Trophoblast cell (in vitro differentiated cells and primary cell): ENCODE data around the gene SFSWAP.

Experiments used
- DNase-seq, 2 donors: peaks; one replicate each; pipeline ENCODE4 v3.0.0-alpha.2; 2016
- H2AFZ ChIP-seq: 2 replicates; pipeline ENCODE4 v1.6.1; 2013; ENCODE audit warnings: low read length, moderate library complexity, mild to moderate bottlenecking; ENCODE audit not compliant: insufficient read depth, poor library complexity
- H2AK5ac ChIP-seq: 2 replicates; pipeline ENCODE4 v1.6.1; 2013; ENCODE audit warnings: mild to moderate bottlenecking, low read length
- H2BK120ac ChIP-seq: 2 replicates; pipeline ENCODE4 v1.6.1; 2013; ENCODE audit warnings: low read length, mild to moderate bottlenecking, moderate library complexity; ENCODE audit not compliant: insufficient read depth, poor library complexity
- H2BK12ac ChIP-seq: 2 replicates; pipeline ENCODE4 v1.6.1; 2013; ENCODE audit warnings: mild to moderate bottlenecking, low read length, moderate library complexity
- H2BK5ac ChIP-seq: 2 replicates; pipeline ENCODE4 v1.6.1; 2013; ENCODE audit warnings: low read length, low read depth, moderate library complexity, mild to moderate bottlenecking; ENCODE audit not compliant: poor library complexity
- H3K14ac ChIP-seq: 2 replicates; pipeline ENCODE4 v1.6.1; 2013; ENCODE audit warnings: mild to moderate bottlenecking, low read length
- H3K18ac ChIP-seq: 2 replicates; pipeline ENCODE4 v1.6.1; 2013; ENCODE audit warnings: mild to moderate bottlenecking, low read length
- H3K23ac ChIP-seq: 2 replicates; pipeline ENCODE4 v1.6.1; 2013; ENCODE audit warnings: low read length
- H3K27ac ChIP-seq: 2 replicates; pipeline ENCODE4 v1.5.1; 2013; ENCODE audit warnings: low read depth, mild to moderate bottlenecking, inconsistent platforms, low read length, moderate library complexity
- H3K27me3 ChIP-seq: 2 replicates; pipeline ENCODE4 v1.6.1; 2013; ENCODE audit warnings: inconsistent platforms, mild to moderate bottlenecking, low read length, moderate library complexity; ENCODE audit not compliant: insufficient read depth
- H3K36me3 ChIP-seq, 2 experiments: 1 replicate in 1 of 2; 2 replicates in 1 of 2; pipeline ENCODE4 v1.6.1; 2013; ENCODE audit warnings: low read length in 2 of 2, mild to moderate bottlenecking in 2 of 2, moderate library complexity in 1 of 2; ENCODE audit not compliant: insufficient read depth in 2 of 2, control insufficient read depth in 1 of 2
- H3K4ac ChIP-seq: 2 replicates; pipeline ENCODE4 v1.6.1; 2013; ENCODE audit warnings: low read depth, mild to moderate bottlenecking, low read length, moderate library complexity
- H3K4me1 ChIP-seq, 2 experiments: 1 replicate in 1 of 2; 2 replicates in 1 of 2; pipeline ENCODE4 v1.6.1; 2013; ENCODE audit warnings: low read length in 2 of 2, mild to moderate bottlenecking in 2 of 2, moderate library complexity in 1 of 2; ENCODE audit not compliant: insufficient read depth in 2 of 2, control insufficient read depth in 1 of 2
- H3K4me2 ChIP-seq: 2 replicates; pipeline ENCODE4 v1.6.1; 2013; ENCODE audit warnings: inconsistent platforms, mild to moderate bottlenecking, low read length, moderate library complexity
- H3K4me3 ChIP-seq: 2 replicates; pipeline ENCODE4 v1.5.1; 2013; ENCODE audit warnings: mild to moderate bottlenecking, low read depth, low read length, inconsistent platforms
- H3K79me1 ChIP-seq: one replicate; pipeline ENCODE4 v1.6.1; 2013; ENCODE audit warnings: low read length
- H3K79me2 ChIP-seq: 2 replicates; pipeline ENCODE4 v1.6.1; 2013; ENCODE audit warnings: low read length, mild to moderate bottlenecking; ENCODE audit not compliant: control insufficient read depth, insufficient read depth, poor library complexity
- H3K9ac ChIP-seq: 2 replicates; pipeline ENCODE4 v1.6.1; 2013; ENCODE audit warnings: mild to moderate bottlenecking, low read length
- H3K9me3 ChIP-seq: 2 replicates; pipeline ENCODE4 v1.6.1; 2013; ENCODE audit warnings: low read depth, mild to moderate bottlenecking, control low read depth, inconsistent platforms, low read length; ENCODE audit not compliant: insufficient read depth
- H4K12ac ChIP-seq: 2 replicates; pipeline ENCODE4 v1.6.1; 2013; ENCODE audit warnings: low read depth, mild to moderate bottlenecking, low read length, moderate library complexity
- H4K8ac ChIP-seq: 2 replicates; pipeline ENCODE4 v1.6.1; 2013; ENCODE audit warnings: low read depth, mild to moderate bottlenecking, low read length, moderate library complexity
- H4K91ac ChIP-seq: one replicate; pipeline ENCODE4 v1.6.1; 2013; ENCODE audit warnings: low read depth, mild to moderate bottlenecking, low read length, moderate library complexity
- WGBS: extraction: QIAGEN DNeasy Blood & Tissue Kit; methylation state at CpG from one replicate; pipeline ENCODE4 v1.1.7; 2013; ENCODE audit warnings: missing lambda C conversion rate; ENCODE audit not compliant: insufficient read length, insufficient coverage; ENCODE audit errors: extremely low coverage; 5-methylcytosine and 5-hydroxymethylcytosine counted together

SFSWAP gene

DNA sequence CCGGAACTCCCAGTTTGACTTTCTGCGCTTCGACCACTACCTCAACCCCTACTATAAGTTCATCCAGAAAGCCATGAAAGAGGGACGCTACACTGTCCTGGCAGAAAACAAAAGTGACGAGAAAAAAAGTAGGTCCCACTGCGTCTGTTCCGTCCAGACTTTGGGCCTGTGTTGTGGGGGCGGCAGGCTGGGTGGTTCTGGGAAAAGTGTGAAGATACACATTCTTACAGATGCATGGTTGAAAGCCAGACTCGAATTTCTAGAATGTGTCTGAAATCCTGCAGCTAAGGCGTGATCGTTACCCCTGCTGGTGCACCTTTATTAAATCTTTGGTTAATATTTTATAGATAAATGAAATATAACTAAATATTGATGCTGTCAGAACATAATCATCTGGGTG is 14.6 kb downstream of the SFSWAP start:
- no peak overlapping the region for H3K23ac ChIP-seq
- H3K4me3 ChIP-seq: no peak overlapping the region
- H3K4me1 ChIP-seq: no peaks in the 10 kb centered on the region
- H3K9me3 ChIP-seq: no peaks in the 10 kb centered on the region
- H3K14ac ChIP-seq: no peak overlapping the region
- no peak overlapping the region for H3K4me2 ChIP-seq
- H4K91ac ChIP-seq: no peak overlapping the region
- no CpG with 5 or more reads among the region's 11 CpGs for whole genome bisulfite sequencing
- no peak overlapping the region for H4K12ac ChIP-seq
- no peaks in the 10 kb centered on the region for H3K79me2 ChIP-seq
- no peak overlapping the region for H2BK5ac ChIP-seq
- no peak overlapping the region for H3K9ac ChIP-seq
- no peak overlapping the region for H2BK120ac ChIP-seq
- no peak overlapping the region for H4K8ac ChIP-seq
- no peak overlapping the region for H3K4ac ChIP-seq
- peaks cover 35 to 58% of the 10 kb centered on the region in 2 experiments for H3K36me3 ChIP-seq
- no peak for DNase-seq
- no peaks in the 10 kb centered on the region for H3K27me3 ChIP-seq
- no peak overlapping the region for H2AFZ ChIP-seq
- no peak overlapping the region for H2AK5ac ChIP-seq
- no peak overlapping the region for H2BK12ac ChIP-seq
- H3K27ac ChIP-seq: no peak overlapping the region
- no peak overlapping the region for H3K18ac ChIP-seq
- H3K79me1 ChIP-seq: no peaks in the 10 kb centered on the region

- Histone ChIP-seq H2BK12ac (no peak overlapping the region), H4K91ac (no peak overlapping the region), H3K18ac (no peak overlapping the region), H3K36me3 (peaks cover 54 to 69% of the 10 kb centered on the region in 2 experiments), H3K4me1 (no peaks in the 10 kb centered on the region), H3K79me2 (no peaks in the 10 kb centered on the region), H3K27me3 (no peaks in the 10 kb centered on the region), H3K79me1 (no peaks in the 10 kb centered on the region), H2AK5ac (no peak overlapping the region), H2AFZ (no peak overlapping the region), H2BK120ac (no peak overlapping the region), H3K9me3 (peaks cover 1% of the 10 kb centered on the region), H4K12ac (no peak overlapping the region), H3K9ac (no peak overlapping the region), H3K27ac (no peak overlapping the region), H3K14ac (no peak overlapping the region), H2BK5ac (no peak overlapping the region), H3K4me2 (no peak overlapping the region), H3K23ac (no peak overlapping the region), H3K4ac (no peak overlapping the region), H4K8ac (no peak overlapping the region), H3K4me3 (no peak overlapping the region)
- DNase-seq: no peak
- no CpG with 5 or more reads among the region's 8 CpGs for WGBS
Observed at GRCh38 chr12:131728720-131729119, 17.8 kb downstream of the SFSWAP start.

DNA sequence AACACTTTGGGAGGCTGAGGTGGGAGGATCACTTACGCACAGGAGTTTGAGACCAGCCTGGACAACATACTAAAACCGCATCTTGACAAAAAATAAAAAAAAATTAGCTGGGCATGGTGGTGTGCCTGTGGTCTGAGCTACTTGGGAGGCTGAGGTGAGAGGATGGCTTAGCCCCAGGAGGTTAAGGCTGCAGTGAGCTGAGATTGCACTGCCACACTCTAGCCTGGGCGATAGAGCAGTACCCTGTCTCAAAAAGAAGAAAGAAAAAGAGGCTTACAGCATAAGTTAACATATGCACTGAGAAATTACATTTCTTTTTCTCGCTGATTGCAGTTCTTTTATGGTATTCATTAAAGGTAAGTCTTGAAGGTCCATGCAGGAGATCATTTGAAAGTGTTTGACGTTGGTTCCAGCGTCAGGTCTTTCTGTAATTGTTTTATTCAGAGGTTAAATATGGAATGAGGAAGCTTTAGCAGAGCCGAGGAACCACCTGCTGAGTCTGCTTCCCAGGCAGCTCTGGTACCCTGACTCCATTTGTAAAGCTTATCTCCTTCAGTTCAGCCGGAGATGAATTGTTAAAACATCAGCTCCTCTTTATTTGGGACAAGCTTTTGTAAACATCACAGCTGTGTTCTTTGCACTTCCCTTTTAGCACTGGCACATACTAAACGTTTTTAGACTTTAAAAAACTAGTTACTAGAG is 18.5 kb downstream of the SFSWAP start:
- H2AK5ac ChIP-seq: no peak overlapping the region

GRCh38 chr12:131732996-131733615 is 22.2 kb downstream of the SFSWAP start:
- Histone ChIP-seq H3K9me3 (peaks cover 1% of the 10 kb centered on the region), H3K18ac (no peak overlapping the region), H2AFZ (no peak overlapping the region), H2BK12ac (no peak overlapping the region), H4K91ac (no peak overlapping the region), H3K36me3 (peaks cover 57 to 60% of the 10 kb centered on the region in 2 experiments), H3K4me2 (no peak overlapping the region), H3K4me3 (no peak overlapping the region), H3K14ac (no peak overlapping the region), H3K9ac (no peak overlapping the region), H3K27me3 (no peaks in the 10 kb centered on the region), H4K8ac (no peak overlapping the region), H3K23ac (no peak overlapping the region), H3K79me2 (no peaks in the 10 kb centered on the region), H4K12ac (no peak overlapping the region), H3K4ac (no peak overlapping the region), H2BK5ac (no peak overlapping the region), H2BK120ac (no peak overlapping the region), H3K27ac (no peak overlapping the region), H2AK5ac (no peak overlapping the region), H3K79me1 (peaks cover 9% of the 10 kb centered on the region), H3K4me1 (peaks cover 2 to 7% of the 10 kb centered on the region in 2 experiments)
- no CpG with 5 or more reads among the region's 21 CpGs for WGBS
- DNase-seq: no peak

More for the DNA sequence above, 18.5 kb downstream of the SFSWAP start:
- WGBS: no CpG with 5 or more reads among the region's 9 CpGs
- Histone ChIP-seq H3K4ac (no peak overlapping the region), H3K9me3 (peaks cover 1% of the 10 kb centered on the region), H2BK5ac (no peak overlapping the region), H3K4me1 (no peaks in the 10 kb centered on the region), H3K36me3 (peaks cover 60 to 75% of the 10 kb centered on the region in 2 experiments), H3K14ac (no peak overlapping the region), H3K23ac (no peak overlapping the region), H2BK120ac (no peak overlapping the region), H2AFZ (no peak overlapping the region), H3K4me3 (no peak overlapping the region), H3K79me2 (no peaks in the 10 kb centered on the region), H2BK12ac (no peak overlapping the region), H3K79me1 (no peaks in the 10 kb centered on the region), H4K8ac (no peak overlapping the region), H3K27ac (no peak overlapping the region), H4K12ac (no peak overlapping the region), H4K91ac (no peak overlapping the region), H3K9ac (no peak overlapping the region), H3K18ac (no peak overlapping the region), H3K27me3 (no peaks in the 10 kb centered on the region), H3K4me2 (no peak overlapping the region)
- DNase-seq: no peak
